Caki2 (cell line): ENCODE measurements around the gene EHBP1. TPM values are rescaled to one million over a fixed set of nuclear protein-coding genes. Genes with fewer than 3 reads are reported as not detected.

ENCODE experiments used
- DNase-seq: peaks from one replicate; pipeline ENCODE4 v3.0.0-alpha.2; 2015; ENCODE audit warnings: low read depth
- in situ Hi-C: cut with HindIII; loops from 2 replicates; pipeline ENCODE4 v1.10.0; 2016; ENCODE audit warnings: low sequenced_read_pairs, low pct_unique_long_range_greater_than_20kb, mixed read lengths
- total RNA-seq: library from RNA; depleted of rRNA; stranded (reverse); fragments of >200 nt; shearing (Covaris generic); gene quantifications from 2 replicates; pipeline ENCODE4 v1.2.3, GENCODE V29; 2014; ENCODE audit warnings: low replicate concordance

EHBP1 gene
- total RNA-seq, 1 experiment from 2014 or later = 31.6 TPM

DNA sequence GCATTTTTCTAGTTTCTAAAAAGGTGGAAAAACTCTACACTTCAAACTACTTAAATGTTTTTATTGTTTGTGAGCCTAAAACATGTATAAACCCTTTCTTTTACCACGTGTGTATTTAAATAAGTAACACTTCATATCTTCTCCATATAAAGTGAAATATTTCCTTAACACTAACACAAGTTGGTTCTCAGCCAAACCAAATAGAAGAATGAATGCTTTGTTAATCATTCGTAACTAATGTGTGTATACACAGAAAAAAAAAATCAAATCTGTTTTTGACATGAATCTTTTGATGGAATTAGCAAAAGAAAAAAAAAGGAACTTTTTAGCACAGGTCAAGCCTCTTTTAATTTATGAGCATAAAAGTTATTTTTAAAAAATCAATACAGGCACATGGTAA lies 89.3 kb downstream of the EHBP1 start:
- in situ Hi-C loops = no loop called here

DNA sequence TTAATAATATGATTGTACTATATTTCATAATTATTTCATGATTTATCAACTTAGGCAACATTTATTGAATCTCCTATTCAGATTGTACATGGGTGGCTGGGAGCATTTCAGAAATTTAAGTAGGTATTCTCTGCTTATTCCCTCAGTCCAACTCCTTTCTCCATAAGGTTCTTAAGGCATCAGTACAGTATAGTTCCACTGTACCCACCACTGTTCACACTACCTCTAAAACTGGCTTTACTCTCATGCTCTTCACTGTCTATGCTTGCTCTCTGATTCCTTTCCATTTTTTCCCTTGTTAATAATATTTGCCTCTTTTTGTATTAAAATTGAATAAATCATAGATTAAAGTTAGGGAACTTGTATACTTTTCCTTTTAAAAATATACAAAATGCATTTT lies 89.8 kb downstream of the EHBP1 start:
- in situ Hi-C loops = no loop called here
- DNase-seq = no peak

More for the DNA sequence above, 89.3 kb downstream of the EHBP1 start:
- DNase-seq = peak; percentile 52

DNA sequence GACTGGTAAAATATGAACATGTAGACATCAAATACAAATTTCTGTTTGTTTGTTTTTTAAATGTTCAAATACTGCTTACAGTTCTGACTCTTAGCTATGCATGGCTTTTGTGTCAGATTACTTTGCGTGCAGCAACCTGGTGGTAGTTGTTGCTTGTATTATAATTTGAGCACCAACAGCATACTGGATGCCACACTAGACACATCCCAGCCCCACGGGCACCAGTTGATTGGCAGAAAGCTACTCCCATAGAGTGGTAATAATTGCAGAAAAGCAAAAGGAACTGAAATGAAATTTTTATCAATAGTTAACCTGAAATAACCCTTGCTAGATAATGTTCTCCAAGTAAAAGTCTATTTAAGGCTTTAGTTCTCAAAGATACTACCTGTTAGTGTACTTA lies 91.6 kb downstream of the EHBP1 start:
- in situ Hi-C loops = no loop called here
- no peak for DNase-seq

DNA sequence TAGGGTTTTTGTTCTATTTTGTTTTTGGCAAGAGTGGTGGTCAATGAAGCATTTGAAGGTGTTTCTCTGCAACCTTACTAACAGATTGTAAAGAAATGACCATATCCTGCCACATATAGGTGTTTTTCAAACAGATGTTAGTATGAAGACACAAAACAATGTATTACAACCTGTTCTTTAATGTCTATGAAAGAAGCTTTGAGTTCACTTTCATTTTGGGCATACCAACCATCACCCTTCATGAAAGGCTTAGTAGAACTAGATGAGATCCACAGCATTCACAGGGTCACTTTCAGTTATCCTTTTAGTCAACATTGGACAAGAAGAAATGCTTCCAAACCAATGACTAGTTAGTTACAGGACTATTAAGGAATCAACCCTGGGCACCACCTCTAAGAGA lies 95.1 kb downstream of the EHBP1 start:
- in situ Hi-C loops = no loop called here
- no peak for DNase-seq

DNA sequence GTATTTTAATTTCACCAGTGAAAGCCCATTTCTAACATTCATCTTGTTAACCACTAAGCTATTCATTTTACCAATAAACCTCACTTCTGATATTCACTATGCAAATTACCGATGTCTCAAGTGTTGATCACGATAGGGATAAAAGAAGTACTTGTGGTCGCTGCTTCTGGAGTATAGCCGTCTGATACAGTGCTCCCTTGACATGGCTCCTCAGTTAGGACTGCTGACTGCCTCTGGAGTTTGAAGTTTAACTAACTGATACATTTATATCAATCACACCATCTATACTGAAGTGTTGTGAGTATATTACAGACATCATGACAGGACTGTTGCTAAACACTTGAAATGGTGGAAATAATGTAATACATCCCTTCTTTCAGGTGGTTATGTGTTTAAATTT lies 95.6 kb downstream of the EHBP1 start:
- in situ Hi-C loops = no loop called here
- no peak for DNase-seq

DNA sequence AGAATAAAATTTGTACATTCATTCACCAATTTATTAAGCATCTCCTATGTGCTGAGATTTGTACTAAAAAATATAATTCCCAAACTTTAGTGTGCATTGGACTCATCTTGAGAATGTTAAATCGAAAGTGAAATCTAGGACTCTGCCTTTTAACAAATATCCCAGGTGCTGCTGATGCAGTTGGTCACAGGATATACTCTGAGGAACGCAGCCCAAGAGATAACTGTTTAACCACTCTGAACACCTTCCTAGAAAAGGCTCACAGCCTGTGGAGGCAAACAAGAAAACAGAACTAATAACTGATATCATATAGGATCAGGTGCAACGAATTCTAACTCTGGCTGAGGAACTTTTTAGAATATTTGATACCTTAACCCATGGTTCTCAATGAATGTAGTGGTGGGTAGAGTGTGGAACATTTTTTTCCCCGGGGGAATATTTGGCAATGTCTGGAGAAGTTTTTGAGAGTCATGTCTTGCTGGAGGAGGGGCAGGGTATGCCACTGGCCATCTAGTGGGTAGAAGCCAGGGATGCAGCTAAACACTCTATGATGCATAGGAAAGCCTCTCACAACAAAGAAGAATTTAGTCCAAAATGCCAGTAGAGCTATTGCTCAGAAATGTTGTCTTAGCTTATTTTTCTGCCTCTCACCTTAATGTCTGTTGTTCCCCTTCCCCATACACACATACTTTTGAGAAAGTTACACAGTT lies 96.5 kb downstream of the EHBP1 start:
- no peak for DNase-seq

DNA sequence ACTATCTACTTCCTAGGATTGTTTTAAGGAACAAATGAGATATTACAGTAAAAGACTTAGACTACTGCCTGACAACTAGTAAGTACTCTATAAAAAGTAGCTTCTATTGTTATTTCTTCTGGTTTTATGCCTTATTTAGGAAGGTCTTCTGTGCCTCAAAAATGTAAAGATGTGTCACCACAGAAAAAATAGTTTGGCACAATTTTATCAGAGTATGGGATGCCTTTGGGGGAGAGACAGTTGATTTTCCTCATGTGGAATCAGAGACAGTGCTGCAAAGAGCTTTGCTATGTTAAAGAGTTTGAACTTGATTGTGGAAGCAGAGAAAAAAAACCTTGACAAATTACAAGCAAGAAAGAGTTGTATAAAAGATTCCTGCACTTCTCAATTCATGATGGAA lies 98.4 kb downstream of the EHBP1 start:
- DNase-seq = no peak
- in situ Hi-C loops = no loop called here

More for the DNA sequence above, 96.5 kb downstream of the EHBP1 start:
- in situ Hi-C loops = no loop called here

DNA sequence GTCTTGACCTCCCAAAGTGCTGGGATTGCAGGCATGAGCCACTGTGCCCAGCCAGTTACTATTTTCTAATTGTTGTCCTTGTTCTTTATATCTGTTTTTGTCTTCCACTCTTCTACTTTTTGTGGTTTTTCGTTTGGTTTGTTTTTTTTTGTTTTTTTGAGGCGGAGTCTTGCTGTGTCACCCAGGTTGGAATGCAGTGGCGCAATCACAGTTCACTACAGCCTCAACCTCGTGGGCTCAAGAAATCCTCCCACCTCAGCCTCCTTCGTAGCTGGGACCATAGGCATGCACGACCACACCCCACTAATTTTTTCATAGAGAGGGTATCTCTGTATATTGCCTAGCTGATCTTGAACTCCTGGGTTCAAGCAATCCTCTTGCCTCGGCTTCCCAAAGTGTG lies 100.7 kb downstream of the EHBP1 start:
- in situ Hi-C loops = no loop called here
- DNase-seq = no peak

DNA sequence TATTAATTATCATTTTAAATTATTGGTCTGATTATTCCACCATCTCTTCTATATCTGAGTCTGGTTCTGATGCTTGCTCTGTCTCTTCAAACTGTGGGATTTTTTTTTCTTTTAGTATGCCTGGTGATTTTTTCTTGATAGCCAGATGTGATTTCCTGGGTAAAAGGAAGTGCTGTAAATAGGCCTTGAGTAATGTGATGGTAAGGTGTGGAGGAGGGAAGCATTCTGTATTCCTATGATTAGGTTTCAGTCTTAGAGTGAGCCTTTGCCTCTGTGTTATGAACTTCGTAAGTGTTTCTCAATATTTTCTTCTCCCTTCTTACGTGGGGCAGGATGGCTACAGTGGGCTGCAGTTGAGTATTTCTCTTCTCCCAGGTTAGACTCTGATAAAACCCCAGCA lies 103.0 kb downstream of the EHBP1 start:
- in situ Hi-C loops = no loop called here
- DNase-seq = no peak

DNA sequence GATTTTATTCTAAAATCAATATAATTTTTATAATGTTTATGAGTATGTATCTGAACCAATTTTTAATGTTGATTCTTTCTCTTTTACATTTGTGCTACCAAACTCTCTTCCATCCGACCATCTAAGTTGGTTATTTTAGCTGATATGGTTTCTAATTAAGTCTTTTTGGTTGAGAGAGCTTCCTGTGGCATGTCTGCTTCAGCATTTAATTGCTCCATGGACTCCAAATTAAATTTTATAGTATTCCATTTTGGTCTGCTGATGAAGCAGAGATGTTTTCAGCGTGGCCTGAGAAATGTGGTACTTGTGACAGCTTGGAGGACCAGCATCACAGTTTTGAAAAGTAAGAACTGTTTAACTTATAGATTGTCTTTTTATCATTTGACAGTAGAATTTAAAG lies 105.6 kb downstream of the EHBP1 start:
- in situ Hi-C loops = no loop called here
- no peak for DNase-seq

DNA sequence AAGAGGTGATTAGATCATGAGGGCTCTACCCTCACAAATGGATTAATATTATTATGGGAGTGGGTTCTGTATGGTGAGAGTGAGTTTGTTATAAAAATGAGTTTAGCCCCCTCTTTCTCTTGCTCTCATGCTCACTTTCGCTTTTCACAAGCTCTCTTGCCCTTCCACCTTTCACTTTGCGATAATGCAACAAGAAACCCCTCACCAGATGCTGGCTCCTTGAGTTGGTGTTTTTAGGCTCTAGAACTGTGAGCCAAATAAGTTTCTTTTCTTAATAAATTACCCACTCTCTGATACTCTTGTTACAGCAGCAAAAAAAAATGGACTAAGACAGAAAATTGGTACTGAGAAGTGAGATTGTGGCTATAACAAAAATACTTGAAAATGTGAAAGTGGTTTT lies 106.5 kb downstream of the EHBP1 start:
- in situ Hi-C loops = no loop called here
- no peak for DNase-seq

DNA sequence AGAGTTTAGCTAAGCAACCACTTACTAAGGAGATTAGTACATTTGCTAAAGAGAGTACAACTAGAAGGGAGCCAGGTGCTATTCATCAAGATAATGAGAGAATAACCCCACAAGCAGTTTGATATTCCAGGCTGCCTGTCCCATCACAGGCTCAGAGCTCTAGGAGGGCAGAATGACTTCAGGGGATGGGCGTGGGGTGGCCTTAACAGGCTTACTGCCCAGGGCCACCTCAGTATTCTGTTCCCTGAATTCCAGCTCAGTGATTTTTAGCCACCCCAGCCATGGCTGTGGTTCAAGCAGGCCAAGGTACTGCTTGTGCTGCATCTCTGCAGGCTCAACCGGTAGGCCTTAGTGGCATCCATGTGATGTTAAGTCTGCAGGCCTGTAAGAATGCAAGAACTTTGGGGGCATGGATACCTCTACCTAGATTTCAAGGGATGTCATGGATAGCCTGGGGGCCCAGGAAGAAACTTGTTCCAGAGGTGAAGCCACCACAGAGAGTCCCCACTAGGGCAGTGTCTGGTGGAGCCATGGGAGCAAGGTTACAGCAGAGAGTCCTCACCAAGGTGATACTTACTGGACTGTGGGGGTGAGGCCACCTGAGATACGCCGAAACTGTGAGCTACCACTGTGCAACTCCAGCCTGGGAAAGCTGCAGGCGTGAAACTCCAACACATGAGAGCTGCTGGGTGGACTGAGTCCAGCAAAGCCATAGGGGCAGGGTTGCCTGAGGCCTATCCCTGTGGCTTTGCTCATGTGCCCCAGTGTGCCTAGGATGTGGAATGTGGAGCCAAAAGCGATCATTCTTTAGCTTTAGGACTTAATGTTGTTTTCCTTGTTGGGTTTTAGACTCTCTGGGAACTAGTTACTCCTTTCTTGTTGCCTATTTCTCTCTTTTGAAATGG lies 107.7 kb downstream of the EHBP1 start:
- no peak for DNase-seq
- in situ Hi-C loops = no loop called here

DNA sequence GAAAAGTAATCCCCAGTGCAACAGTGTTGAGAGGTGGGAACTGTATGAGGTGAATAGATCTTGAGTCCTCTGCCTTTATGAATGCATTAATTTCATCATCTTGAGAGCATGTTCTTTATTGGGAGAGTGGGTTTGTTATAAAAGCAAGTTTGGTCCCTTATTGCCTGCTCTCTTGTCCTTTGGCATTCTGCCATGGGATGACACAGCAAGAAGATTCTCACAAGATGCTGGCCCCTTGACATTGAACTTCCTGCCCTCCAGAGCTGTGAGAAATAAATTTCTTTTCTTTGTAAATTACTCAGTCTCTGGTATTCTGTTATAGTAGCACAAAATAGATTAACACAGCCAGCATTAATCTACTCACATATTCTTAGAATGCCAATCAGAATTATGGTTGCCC lies 108.6 kb downstream of the EHBP1 start:
- in situ Hi-C loops = no loop called here

DNA sequence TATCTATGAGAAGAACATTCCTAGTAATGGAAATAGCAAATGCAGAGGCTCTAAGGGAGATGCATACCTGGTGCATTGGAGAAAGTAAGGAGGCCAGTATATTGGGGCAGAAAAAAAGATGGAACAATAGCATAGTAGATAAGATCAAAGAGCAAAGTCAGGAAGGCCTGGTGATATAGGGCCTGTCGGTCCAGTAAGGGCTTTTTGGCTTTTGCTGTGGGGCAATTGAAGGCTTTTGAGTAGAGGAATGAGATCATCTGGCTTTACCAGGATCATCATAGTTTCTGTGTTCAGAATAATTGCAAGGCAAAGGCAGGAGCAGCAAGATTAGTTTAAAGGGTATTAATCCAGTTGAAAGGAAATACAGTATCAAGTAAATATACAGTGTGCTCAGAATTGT lies 111.8 kb downstream of the EHBP1 start:
- in situ Hi-C loops = no loop called here
- DNase-seq = no peak

More for the DNA sequence above, 108.6 kb downstream of the EHBP1 start:
- peak; percentile 23 for DNase-seq

DNA sequence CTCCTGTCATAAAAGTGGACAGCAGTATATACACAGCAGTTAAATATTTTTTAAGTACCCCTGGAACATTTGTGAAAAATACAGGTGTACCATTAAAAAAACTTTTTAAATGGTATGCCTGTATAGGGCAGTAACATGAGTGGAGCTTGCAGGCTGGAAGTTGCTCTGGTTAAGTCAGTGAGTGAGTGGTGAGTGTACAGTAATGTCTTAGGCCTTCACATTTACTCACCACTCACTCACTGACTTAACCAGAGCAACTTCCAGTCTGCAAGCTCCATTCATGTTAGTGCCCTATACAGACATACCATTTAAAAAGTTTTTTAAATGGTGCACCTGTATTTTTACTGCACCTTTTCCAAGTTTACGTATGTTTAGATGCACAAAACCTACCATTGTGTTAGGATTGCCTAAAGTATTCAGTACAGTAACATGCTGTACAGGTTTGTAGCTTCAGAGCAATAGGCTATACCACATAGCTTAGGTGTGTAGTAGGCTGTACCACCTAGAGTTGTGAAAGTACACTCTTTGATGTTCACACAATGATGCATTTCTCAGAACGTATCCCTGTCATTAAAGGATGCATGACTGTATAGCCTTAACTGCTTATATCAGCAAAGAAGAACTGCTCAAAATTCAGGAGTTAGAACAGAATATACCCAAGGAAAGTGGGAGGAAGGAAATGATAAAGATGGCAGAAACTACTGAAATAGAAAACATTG lies 112.6 kb downstream of the EHBP1 start:
- DNase-seq = no peak
- in situ Hi-C loops = no loop called here

DNA sequence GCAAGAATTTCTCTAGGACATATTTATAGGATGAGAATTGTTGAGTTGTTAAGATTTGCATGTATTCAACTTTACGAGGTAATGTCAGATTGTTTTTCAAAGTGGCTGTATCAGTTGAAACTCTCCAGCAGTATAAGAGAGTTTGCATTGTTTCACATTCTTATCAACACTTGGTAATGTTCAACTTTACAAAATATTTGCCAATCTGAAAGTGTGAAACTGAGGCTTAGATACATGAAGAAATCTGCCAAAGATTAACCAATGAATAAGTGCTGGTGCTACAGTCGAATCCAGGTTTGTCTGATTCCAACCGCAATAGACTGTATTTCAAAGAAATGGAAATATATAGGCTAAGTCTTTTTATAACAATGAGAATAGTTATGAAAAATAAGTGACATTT lies 117.0 kb downstream of the EHBP1 start:
- in situ Hi-C loops = no loop called here
- no peak for DNase-seq

DNA sequence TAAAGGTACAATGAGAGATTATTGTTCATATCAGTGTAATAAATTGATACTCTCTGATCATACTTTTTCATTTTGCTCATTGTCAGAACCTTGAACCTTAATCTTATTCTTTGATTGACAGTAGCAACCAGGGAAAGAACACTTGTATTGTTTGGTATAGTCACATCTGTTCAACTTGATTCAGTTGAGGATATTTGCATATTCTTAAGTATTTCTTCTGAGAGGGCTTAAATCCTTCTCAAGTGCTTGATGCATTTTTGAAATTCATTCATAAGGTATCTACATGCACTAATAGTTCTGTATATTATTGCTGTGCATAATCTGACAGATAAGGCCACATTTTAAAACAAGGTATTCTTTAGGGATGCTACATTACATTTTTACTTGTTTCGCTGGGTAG lies 118.9 kb downstream of the EHBP1 start:
- in situ Hi-C loops = no loop called here

DNA sequence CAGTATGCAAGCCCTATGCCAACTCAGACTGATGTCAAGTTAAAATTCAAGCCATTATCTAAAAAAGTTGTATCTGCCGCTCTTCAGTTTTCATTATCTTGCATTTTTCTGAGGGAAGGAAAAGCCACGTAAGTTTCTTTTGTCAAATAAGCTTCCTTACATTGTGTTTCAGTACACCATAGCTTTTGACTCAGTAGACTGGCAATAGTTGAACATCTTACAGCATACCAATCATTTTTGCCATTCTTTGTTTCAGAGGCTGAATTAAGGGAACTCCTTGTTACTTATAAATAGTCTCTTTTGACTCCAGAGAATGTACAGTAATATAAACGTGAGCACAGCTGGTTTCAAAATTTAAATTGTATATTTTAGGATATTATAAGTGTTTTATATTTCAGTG lies 120.6 kb downstream of the EHBP1 start:
- in situ Hi-C loops = no loop called here
- DNase-seq = no peak

More for the DNA sequence above, 118.9 kb downstream of the EHBP1 start:
- DNase-seq = no peak
